Activated CD4-positive, alpha-beta T cell treated with anti-CD3 and anti-CD28 coated beads, Interleukin-10, Interleukin-2, amounts not matched to agents 100 ng/mL and 50 ng/mL, durations not matched to agents 16 hours and 8 hours (primary cell): ENCODE results near the gene OPCML.

Experiments used
- DNase-seq: peaks from one replicate; pipeline ENCODE4 v3.0.0-alpha.2; 2020

The OPCML gene

GRCh38 chr11:132913295-132913694 is 619.0 kb downstream of the OPCML start:
- DNase-seq = peak; percentile 17

- DNase-seq = no peak
Measured at GRCh38 chr11:132911186-132911585, 621.1 kb downstream of the OPCML start.

- DNase-seq = no peak
Measured at GRCh38 chr11:132910011-132910760, 622.1 kb downstream of the OPCML start.

- DNase-seq = no peak
Measured at GRCh38 chr11:132909021-132909606, 623.2 kb downstream of the OPCML start.

GRCh38 chr11:132908414-132908810 is 623.9 kb downstream of the OPCML start:
- DNase-seq = no peak

- DNase-seq = no peak
Measured at GRCh38 chr11:132907651-132908413, 624.5 kb downstream of the OPCML start.

GRCh38 chr11:132904607-132905006 is 627.7 kb downstream of the OPCML start:
- no peak for DNase-seq

- no peak for DNase-seq
Measured at GRCh38 chr11:132904091-132904490, 628.2 kb downstream of the OPCML start.

GRCh38 chr11:132901638-132902471 is 630.4 kb downstream of the OPCML start:
- no peak for DNase-seq

- no peak for DNase-seq
Measured at GRCh38 chr11:132898676-132899075, 633.6 kb downstream of the OPCML start.

GRCh38 chr11:132898021-132898420 is 634.3 kb downstream of the OPCML start:
- DNase-seq = no peak

- DNase-seq = no peak
Measured at GRCh38 chr11:132895340-132895739, 637.0 kb downstream of the OPCML start.

GRCh38 chr11:132894606-132895005 is 637.7 kb downstream of the OPCML start:
- no peak for DNase-seq

GRCh38 chr11:132892876-132893275 is 639.4 kb downstream of the OPCML start:
- DNase-seq = no peak

- DNase-seq = no peak
Measured at GRCh38 chr11:132888226-132888625, 644.1 kb downstream of the OPCML start.

GRCh38 chr11:132886335-132886734 is 646.0 kb downstream of the OPCML start:
- no peak for DNase-seq

GRCh38 chr11:132883241-132883640 is 649.1 kb downstream of the OPCML start:
- DNase-seq = no peak

GRCh38 chr11:132881622-132882021 is 650.7 kb downstream of the OPCML start:
- DNase-seq = no peak

- DNase-seq = no peak
Measured at GRCh38 chr11:132878111-132878510, 654.2 kb downstream of the OPCML start.

GRCh38 chr11:132876705-132877104 is 655.6 kb downstream of the OPCML start:
- no peak for DNase-seq

- no peak for DNase-seq
Measured at GRCh38 chr11:132876239-132876638, 656.1 kb downstream of the OPCML start.

- no peak for DNase-seq
Measured at GRCh38 chr11:132874638-132875037, 657.7 kb downstream of the OPCML start.

- DNase-seq = no peak
Measured at GRCh38 chr11:132873841-132874240, 658.5 kb downstream of the OPCML start.
